ENCODE measurements around the gene MYO3B. TPM values are rescaled to one million over a fixed set of nuclear protein-coding genes. Genes with fewer than 3 reads are reported as not detected.

Gene MYO3B
- total and polyA plus RNA-seq, 2 donors (not counting 3 experiments of a cell fraction or from before 2014, with no cell fraction given), result 0.03 TPM; not detected in 1

DNA sequence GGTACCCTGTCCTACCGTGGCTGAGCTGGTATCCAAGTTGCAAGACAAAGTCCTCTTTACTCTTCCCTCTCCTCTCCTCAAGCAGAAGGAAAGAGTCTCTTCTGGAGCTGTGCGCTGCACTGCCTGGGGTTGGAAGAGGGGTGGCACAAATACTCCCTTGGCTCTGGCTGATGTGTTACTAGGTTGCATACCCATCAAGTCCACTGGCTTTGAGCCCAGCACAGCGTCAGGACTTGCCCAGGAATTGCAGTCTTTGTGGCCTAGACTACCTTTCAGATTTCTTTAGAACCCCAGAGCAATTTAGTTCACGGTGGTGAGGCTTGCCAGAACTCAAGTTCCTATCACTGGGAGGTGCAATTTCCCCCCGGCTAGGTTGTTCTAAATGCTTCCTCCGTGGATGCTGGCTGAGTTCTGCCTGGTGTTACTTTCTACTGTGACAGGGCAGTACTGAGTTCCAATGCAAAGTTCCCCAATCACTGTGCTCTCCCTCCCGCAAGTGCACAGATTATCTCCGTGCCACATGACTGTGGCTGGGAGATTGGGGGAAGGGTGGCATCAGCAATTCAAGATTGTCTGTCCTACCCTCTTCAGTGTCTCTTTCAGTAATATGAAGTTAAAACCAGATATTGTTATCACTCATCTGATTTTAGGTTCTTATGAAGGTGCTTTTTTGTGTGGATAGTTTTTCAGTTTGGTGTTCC, 13.4 kb downstream of the MYO3B start:
- no peak for FAIRE-seq

More for the DNA sequence above, 13.4 kb downstream of the MYO3B start:
- dilution Hi-C loops (cut with MboI; ENCODE audit: extremely low pct_ligation_motif_present, low sequenced_read_pairs) (no loop called here), intact Hi-C loops (cut with micrococcal nuclease) (no loop called here)
- Histone ChIP-seq H3K9me3 (replicated peaks; ENCODE audit: control insufficient read depth, insufficient read depth, low read length) (no peaks in the 10 kb centered on the region), H3K27me3 (ENCODE audit: control insufficient read depth in 2 of 2, insufficient read depth in 2 of 2, low read length in 2 of 2) (peaks cover 0 to 6% of the 10 kb centered on the region in 2 experiments), H3K4me1 (ENCODE audit: control insufficient read depth, extremely low read depth, insufficient read depth, low read length) (no peaks in the 10 kb centered on the region), H3K9ac (replicated peaks; ENCODE audit: extremely low read depth, insufficient read depth, low read length) (no peak overlapping the region), H3K27ac (ENCODE audit: insufficient read depth, low read depth, low read length) (no peak overlapping the region), H3K4me3 (replicated peaks in 1 of 3; ENCODE audit: insufficient read depth in 1 of 3, low read depth in 1 of 3, low read length in 3 of 3) (no peak overlapping the region), H4K20me1 (replicated peaks; ENCODE audit: control insufficient read depth, extremely low read depth, insufficient read depth, low read length) (no peaks in the 10 kb centered on the region), H3K36me3 (ENCODE audit: control insufficient read depth in 2 of 2, extremely low read depth in 1 of 2, insufficient read depth in 2 of 2, low read length in 2 of 2) (no peaks in the 10 kb centered on the region), H2AFZ (ENCODE audit: low read depth, low read length) (no peak overlapping the region), H3K79me2 (ENCODE audit: control insufficient read depth, insufficient read depth, low read length) (no peaks in the 10 kb centered on the region), H3K9me1 (replicated peaks; ENCODE audit: control insufficient read depth, extremely low read depth, insufficient read depth, low read length) (no peaks in the 10 kb centered on the region), H3K4me2 (ENCODE audit: insufficient read depth, low read length) (no peak overlapping the region)
- BruUV-seq (replicated peaks), result no TSS peak
- ChIA-PET CTCF (no interaction called here), POLR2A (no interaction called here)
- TF ChIP-seq, protein P1, sequence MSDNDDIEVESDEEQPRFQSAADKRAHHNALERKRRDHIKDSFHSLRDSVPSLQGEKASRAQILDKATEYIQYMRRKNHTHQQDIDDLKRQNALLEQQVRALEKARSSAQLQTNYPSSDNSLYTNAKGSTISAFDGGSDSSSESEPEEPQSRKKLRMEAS (IDR thresholded peaks at IDR 0.05; ENCODE audit: insufficient read depth, insufficient read length), result no peak
- TF ChIP-seq FOS (IDR thresholded peaks at IDR 0.05; ENCODE audit: borderline replicate concordance, insufficient read depth, low read length) (no peak), JUN (IDR thresholded peaks at IDR 0.05; ENCODE audit: borderline replicate concordance, insufficient read depth, insufficient read length, low read depth) (no peak), GATA2 (IDR thresholded peaks at IDR 0.05; ENCODE audit: insufficient read depth, insufficient read length, low read depth, low read length) (no peak), POLR2A (IDR thresholded peaks at IDR 0.05; ENCODE audit: low read depth, low read length) (no peak), EZH2 (IDR thresholded peaks at IDR 0.05; ENCODE audit: borderline replicate concordance, low read depth, low read length, severe bottlenecking) (no peak), MYC (IDR thresholded peaks at IDR 0.05; ENCODE audit: low read depth, low read length) (no peak), POLR2AphosphoS5 (IDR thresholded peaks at IDR 0.05; ENCODE audit: insufficient read depth, low read depth, low read length) (no peak)
- TF ChIP-seq, protein P2, sequence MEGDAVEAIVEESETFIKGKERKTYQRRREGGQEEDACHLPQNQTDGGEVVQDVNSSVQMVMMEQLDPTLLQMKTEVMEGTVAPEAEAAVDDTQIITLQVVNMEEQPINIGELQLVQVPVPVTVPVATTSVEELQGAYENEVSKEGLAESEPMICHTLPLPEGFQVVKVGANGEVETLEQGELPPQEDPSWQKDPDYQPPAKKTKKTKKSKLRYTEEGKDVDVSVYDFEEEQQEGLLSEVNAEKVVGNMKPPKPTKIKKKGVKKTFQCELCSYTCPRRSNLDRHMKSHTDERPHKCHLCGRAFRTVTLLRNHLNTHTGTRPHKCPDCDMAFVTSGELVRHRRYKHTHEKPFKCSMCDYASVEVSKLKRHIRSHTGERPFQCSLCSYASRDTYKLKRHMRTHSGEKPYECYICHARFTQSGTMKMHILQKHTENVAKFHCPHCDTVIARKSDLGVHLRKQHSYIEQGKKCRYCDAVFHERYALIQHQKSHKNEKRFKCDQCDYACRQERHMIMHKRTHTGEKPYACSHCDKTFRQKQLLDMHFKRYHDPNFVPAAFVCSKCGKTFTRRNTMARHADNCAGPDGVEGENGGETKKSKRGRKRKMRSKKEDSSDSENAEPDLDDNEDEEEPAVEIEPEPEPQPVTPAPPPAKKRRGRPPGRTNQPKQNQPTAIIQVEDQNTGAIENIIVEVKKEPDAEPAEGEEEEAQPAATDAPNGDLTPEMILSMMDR (IDR thresholded peaks at IDR 0.05; ENCODE audit: extremely low read depth in 1 of 2, insufficient read depth in 1 of 2, low read depth in 1 of 2, low read length in 2 of 2), result no peak
- DNase-seq (ENCODE audit: low read depth, low spot score), result no peak
